HL-60 (cell line): ENCODE results near the gene B4GALNT4.
"Not testable (repeated sequence)": the region's sequence is repeated elsewhere in the genome, so short reads cannot be mapped to it uniquely, and the experiment has no call there.

Experiments used
- CTCF ChIP-seq: IDR thresholded peaks from one replicate; pipeline ENCODE4 v1.5.1; 2011; ENCODE audit warnings: low read length, control low read depth, inconsistent platforms; ENCODE audit not compliant: insufficient read depth
- GABPA ChIP-seq: IDR thresholded peaks from 2 replicates; pipeline ENCODE4 v1.6.1; 2012; ENCODE audit warnings: low read depth
- POLR2AphosphoS5 ChIP-seq: IDR thresholded peaks from 2 replicates; pipeline ENCODE4 v1.6.1; 2012; ENCODE audit warnings: low read depth
- REST ChIP-seq: IDR thresholded peaks from 2 replicates; pipeline ENCODE4 v1.6.1; 2012; ENCODE audit warnings: low read depth; ENCODE audit not compliant: insufficient replicate concordance

GRCh38 chr11:349270-349954, 19.9 kb upstream of the B4GALNT4 start:
- TF ChIP-seq CTCF, REST, GABPA, POLR2AphosphoS5: not testable (repeated sequence)
